ENCODE measurements around the gene TPCN2.
"Not testable (repeated sequence)": the region's sequence is repeated elsewhere in the genome, so short reads cannot be mapped to it uniquely, and the experiment has no call there.

DNA sequence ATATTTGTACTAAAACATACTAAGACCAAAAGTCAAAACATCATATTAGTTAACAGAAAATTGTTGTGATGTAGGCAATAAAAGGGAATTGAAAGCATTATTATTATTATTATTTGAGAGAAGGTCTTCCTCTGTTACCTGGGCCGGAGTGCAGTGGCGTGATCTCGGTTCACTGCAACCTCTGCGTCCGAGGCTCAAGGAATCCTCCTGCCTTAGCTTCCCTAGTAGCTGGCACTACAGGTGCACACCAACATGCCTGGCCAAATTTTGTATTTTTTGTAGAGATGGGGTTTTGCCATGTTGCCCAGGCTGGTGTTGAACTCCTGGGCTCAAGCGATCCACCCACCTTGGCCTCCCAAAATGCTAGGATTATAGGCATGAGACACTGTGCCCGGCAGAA, 91.4 kb downstream of the TPCN2 start:
- TF ChIP-seq, protein P1, sequence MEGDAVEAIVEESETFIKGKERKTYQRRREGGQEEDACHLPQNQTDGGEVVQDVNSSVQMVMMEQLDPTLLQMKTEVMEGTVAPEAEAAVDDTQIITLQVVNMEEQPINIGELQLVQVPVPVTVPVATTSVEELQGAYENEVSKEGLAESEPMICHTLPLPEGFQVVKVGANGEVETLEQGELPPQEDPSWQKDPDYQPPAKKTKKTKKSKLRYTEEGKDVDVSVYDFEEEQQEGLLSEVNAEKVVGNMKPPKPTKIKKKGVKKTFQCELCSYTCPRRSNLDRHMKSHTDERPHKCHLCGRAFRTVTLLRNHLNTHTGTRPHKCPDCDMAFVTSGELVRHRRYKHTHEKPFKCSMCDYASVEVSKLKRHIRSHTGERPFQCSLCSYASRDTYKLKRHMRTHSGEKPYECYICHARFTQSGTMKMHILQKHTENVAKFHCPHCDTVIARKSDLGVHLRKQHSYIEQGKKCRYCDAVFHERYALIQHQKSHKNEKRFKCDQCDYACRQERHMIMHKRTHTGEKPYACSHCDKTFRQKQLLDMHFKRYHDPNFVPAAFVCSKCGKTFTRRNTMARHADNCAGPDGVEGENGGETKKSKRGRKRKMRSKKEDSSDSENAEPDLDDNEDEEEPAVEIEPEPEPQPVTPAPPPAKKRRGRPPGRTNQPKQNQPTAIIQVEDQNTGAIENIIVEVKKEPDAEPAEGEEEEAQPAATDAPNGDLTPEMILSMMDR (IDR thresholded peaks at IDR 0.05 in 4 of 5, conservative IDR thresholded peaks at IDR 0.05 in 1 of 5) = not testable (repeated sequence)
- not testable (repeated sequence) for TF ChIP-seq POLR2A (IDR thresholded peaks at IDR 0.05)

All from gastrocnemius medialis (tissue), 4 donors.